ENCODE results near the gene DNAH11. TPM values are rescaled to one million over a fixed set of nuclear protein-coding genes. Genes with fewer than 3 reads are reported as not detected.

DNAH11 gene
- total RNA-seq, 1 donor from 2014 or later: 0.13 TPM

GRCh38 chr7:21585070-21585724 lies 42.4 kb downstream of the DNAH11 start:
- Histone ChIP-seq H3K9ac (no peak overlapping the region), H3K27ac (no peak overlapping the region), H3K79me2 (ENCODE audit: low read depth) (no peaks in the 10 kb centered on the region), H2AFZ (replicated peaks) (no peak overlapping the region), H3K4me3 (no peak overlapping the region), H3K9me3 (ENCODE audit: low read depth) (no peaks in the 10 kb centered on the region), H3K36me3 (no peaks in the 10 kb centered on the region), H3F3A (ENCODE audit: low read depth) (no peaks in the 10 kb centered on the region), H3K27me3 (no peaks in the 10 kb centered on the region), H3K4me1 (no peaks in the 10 kb centered on the region), H3K4me2 (no peak overlapping the region), H4K20me1 (ENCODE audit: low read depth) (no peaks in the 10 kb centered on the region)
- Mint-ChIP-seq H3K4me3 (no peak overlapping the region), H3K4me1 (no peaks in the 10 kb centered on the region), H3K36me3 (peaks cover 3% of the 10 kb centered on the region), H3K9me3 (peaks cover 13% of the 10 kb centered on the region), H3K27me3 (ENCODE audit: insufficient read depth, low read depth) (peaks cover 2% of the 10 kb centered on the region), H3K27ac (no peak overlapping the region)
- DNase-seq (ENCODE audit: low spot score): no peak
- no peak for TF ChIP-seq EZH2 (IDR thresholded peaks at IDR 0.05)

- no peaks in the 10 kb centered on the region for H3K36me3 ChIP-seq
- no peaks in the 10 kb centered on the region for H3K79me2 ChIP-seq (ENCODE audit: low read depth)
- H4K20me1 ChIP-seq (ENCODE audit: low read depth): no peaks in the 10 kb centered on the region
- Mint-ChIP-seq H3K4me3 (no peak overlapping the region), H3K9me3 (peaks cover 13% of the 10 kb centered on the region), H3K27me3 (ENCODE audit: insufficient read depth, low read depth) (no peaks in the 10 kb centered on the region), H3K4me1 (no peaks in the 10 kb centered on the region), H3K36me3 (peaks cover 3% of the 10 kb centered on the region), H3K27ac (no peak overlapping the region)
- no peak overlapping the region for H3K4me3 ChIP-seq
- no peaks in the 10 kb centered on the region for H3K9me3 ChIP-seq (ENCODE audit: low read depth)
- no peak overlapping the region for H3K4me2 ChIP-seq
- TF ChIP-seq CTCF (IDR thresholded peaks at IDR 0.05): no peak
- no peak for TF ChIP-seq EZH2phosphoT487 (IDR thresholded peaks at IDR 0.05)
- TF ChIP-seq EZH2 (IDR thresholded peaks at IDR 0.05): no peak
- no peak overlapping the region for H3K9ac ChIP-seq
- no peak overlapping the region for H3K27ac ChIP-seq
- no peak for DNase-seq (ENCODE audit: low spot score)
- no peaks in the 10 kb centered on the region for H3K27me3 ChIP-seq
- no peaks in the 10 kb centered on the region for H3F3A ChIP-seq (ENCODE audit: low read depth)
- no peaks in the 10 kb centered on the region for H3K4me1 ChIP-seq
- peak overlapping the region; percentile 67 for H2AFZ ChIP-seq (replicated peaks)
These were observed 44.4 kb downstream of the DNAH11 start for GRCh38 chr7:21587139-21587784.

DNA sequence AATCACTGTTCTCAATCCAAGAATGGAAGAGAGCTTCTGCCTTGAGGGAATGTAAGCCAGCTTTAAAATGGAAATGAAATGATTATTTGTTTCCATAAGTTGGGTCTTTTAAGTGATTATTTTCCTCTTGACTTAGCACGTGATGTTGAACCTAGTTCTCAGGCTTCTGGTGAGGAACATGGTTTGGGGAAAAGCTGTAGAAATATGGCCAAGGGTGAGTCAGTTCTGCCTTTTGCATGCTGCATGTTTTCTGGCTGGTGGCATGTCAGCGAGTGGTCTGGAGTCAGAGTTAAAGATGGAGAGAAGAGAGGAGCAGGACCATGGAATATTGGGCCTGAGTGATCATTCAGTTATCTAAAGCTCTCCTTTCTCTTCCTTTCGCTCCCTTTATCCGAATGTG lies 54.0 kb downstream of the DNAH11 start:
- Histone ChIP-seq H3K79me2 (ENCODE audit: low read depth) (no peaks in the 10 kb centered on the region), H3K9me3 (ENCODE audit: low read depth) (peaks cover 7% of the 10 kb centered on the region), H4K20me1 (ENCODE audit: low read depth) (no peaks in the 10 kb centered on the region), H3K9ac (no peak overlapping the region), H3K27ac (no peak overlapping the region), H2AFZ (replicated peaks) (no peak overlapping the region), H3K27me3 (no peaks in the 10 kb centered on the region), H3K4me3 (no peak overlapping the region), H3F3A (ENCODE audit: low read depth) (no peaks in the 10 kb centered on the region), H3K36me3 (no peaks in the 10 kb centered on the region), H3K4me1 (no peaks in the 10 kb centered on the region), H3K4me2 (no peak overlapping the region)
- no peak for TF ChIP-seq CTCF (IDR thresholded peaks at IDR 0.05)
- no peak for TF ChIP-seq EZH2 (IDR thresholded peaks at IDR 0.05)
- TF ChIP-seq EZH2phosphoT487 (IDR thresholded peaks at IDR 0.05): no peak
- Mint-ChIP-seq H3K4me1 (no peaks in the 10 kb centered on the region), H3K36me3 (no peaks in the 10 kb centered on the region), H3K27me3 (ENCODE audit: insufficient read depth, low read depth) (no peaks in the 10 kb centered on the region), H3K27ac (no peak overlapping the region), H3K9me3 (peaks cover 6% of the 10 kb centered on the region), H3K4me3 (no peak overlapping the region)
- DNase-seq (ENCODE audit: low spot score): no peak

DNA sequence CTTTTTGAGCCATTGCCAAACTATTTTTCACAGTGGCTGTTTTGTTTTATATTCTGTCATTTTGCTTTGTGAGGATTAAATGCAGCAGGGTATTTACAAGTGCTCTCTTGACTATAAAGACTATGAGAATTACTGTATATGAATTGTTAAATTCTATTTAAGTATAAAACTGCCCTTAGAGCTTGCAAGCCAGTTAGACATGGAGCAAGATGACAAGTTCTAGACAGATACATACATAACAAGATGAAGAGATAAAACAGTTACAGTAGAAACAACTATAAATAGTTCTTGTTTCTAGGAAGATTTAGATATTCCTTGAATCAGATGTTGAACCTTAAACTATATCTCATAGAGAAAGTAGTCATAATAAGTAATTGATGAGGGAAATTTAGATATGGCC lies 60.6 kb downstream of the DNAH11 start:
- no peak overlapping the region for H3K27ac ChIP-seq
- peaks cover 4% of the 10 kb centered on the region for H3K9me3 Mint-ChIP-seq
- H3K4me3 ChIP-seq: no peak overlapping the region
- H3K9ac ChIP-seq: no peak overlapping the region
- no peak overlapping the region for H3K4me3 Mint-ChIP-seq
- no peak overlapping the region for H2AFZ ChIP-seq (replicated peaks)
- no peaks in the 10 kb centered on the region for H4K20me1 ChIP-seq (ENCODE audit: low read depth)
- TF ChIP-seq CTCF (IDR thresholded peaks at IDR 0.05) (no peak), EZH2phosphoT487 (IDR thresholded peaks at IDR 0.05) (no peak), EZH2 (IDR thresholded peaks at IDR 0.05) (no peak)
- no peak for DNase-seq (ENCODE audit: low spot score)
- no peak overlapping the region for H3K4me2 ChIP-seq
- H3K79me2 ChIP-seq (ENCODE audit: low read depth): no peaks in the 10 kb centered on the region
- H3K4me1 ChIP-seq: peaks cover 12% of the 10 kb centered on the region
- peaks cover 2% of the 10 kb centered on the region for H3K27me3 Mint-ChIP-seq (ENCODE audit: insufficient read depth, low read depth)
- H3F3A ChIP-seq (ENCODE audit: low read depth): peaks cover 11% of the 10 kb centered on the region
- H3K36me3 ChIP-seq: no peaks in the 10 kb centered on the region
- peaks cover 7% of the 10 kb centered on the region for H3K9me3 ChIP-seq (ENCODE audit: low read depth)
- H3K36me3 Mint-ChIP-seq: peaks cover 1% of the 10 kb centered on the region
- H3K27me3 ChIP-seq: no peaks in the 10 kb centered on the region
- no peak overlapping the region for H3K27ac Mint-ChIP-seq
- H3K4me1 Mint-ChIP-seq: no peaks in the 10 kb centered on the region

Measured in neural progenitor cell (in vitro differentiated cells).